DMS79 treated with DMSO at 0.1 percent for 48 hours (cell line): Measurements from ENCODE around the gene TNIP1.

Experiments used
- DNase-seq: peaks from one replicate; lab custom pipeline; 2025; lab: John Stamatoyannopoulos, UW

The TNIP1 gene

GRCh38 chr5:151022511-151023018 lies 58.3 kb downstream of the TNIP1 start:
- no peak for DNase-seq

GRCh38 chr5:151021746-151022145 lies 59.1 kb downstream of the TNIP1 start:
- no peak for DNase-seq

- peak; percentile 31 for DNase-seq
These were observed 60.3 kb downstream of the TNIP1 start, which contains the start of gene GPX3 for GRCh38 chr5:151020304-151021110. GPX3 (plus strand) TSS chr5:151020591; CDS start chr5:151020655, 64 bp downstream.

- DNase-seq, result no peak
These were observed 61.5 kb downstream of the TNIP1 start for GRCh38 chr5:151019331-151019730.

GRCh38 chr5:151018846-151019245 lies 62.0 kb downstream of the TNIP1 start:
- no peak for DNase-seq

GRCh38 chr5:151017897-151018296 lies 62.9 kb downstream of the TNIP1 start:
- no peak for DNase-seq

- DNase-seq, result no peak
These were observed 64.1 kb downstream of the TNIP1 start for GRCh38 chr5:151016700-151017099.

- no peak for DNase-seq
These were observed 64.8 kb downstream of the TNIP1 start for GRCh38 chr5:151015974-151016587.

GRCh38 chr5:151014680-151015343 lies 66.0 kb downstream of the TNIP1 start:
- DNase-seq, result no peak

- DNase-seq, result no peak
These were observed 68.0 kb downstream of the TNIP1 start for GRCh38 chr5:151012862-151013261.

GRCh38 chr5:151008906-151009305 lies 71.9 kb downstream of the TNIP1 start:
- no peak for DNase-seq

GRCh38 chr5:151008210-151008491 lies 72.7 kb downstream of the TNIP1 start:
- DNase-seq, result no peak

GRCh38 chr5:151007430-151008209 lies 73.2 kb downstream of the TNIP1 start:
- no peak for DNase-seq

- DNase-seq, result no peak
These were observed 74.0 kb downstream of the TNIP1 start for GRCh38 chr5:151006704-151007334.

GRCh38 chr5:151005950-151006576 lies 74.8 kb downstream of the TNIP1 start:
- DNase-seq, result no peak

- no peak for DNase-seq
These were observed 75.5 kb downstream of the TNIP1 start for GRCh38 chr5:151005187-151005949.

GRCh38 chr5:151004499-151004898 lies 76.3 kb downstream of the TNIP1 start:
- no peak for DNase-seq

GRCh38 chr5:151003503-151003860 lies 77.4 kb downstream of the TNIP1 start:
- no peak for DNase-seq

GRCh38 chr5:151002681-151003502 lies 77.9 kb downstream of the TNIP1 start:
- DNase-seq, result no peak

GRCh38 chr5:151002250-151002649 lies 78.6 kb downstream of the TNIP1 start:
- DNase-seq, result no peak
